Vagina (tissue), 2 donors: Measurements from ENCODE around the gene WASF1.

Experiments used
- CTCF ChIP-seq, 3 experiments: fragments of 450-650 bp in 2 of 3; fragments of 200-600 bp in 1 of 3; sonication (generic) in 1 of 3; IDR thresholded peaks; one replicate each; pipeline ENCODE4 v1.5.1; 2017 to 2019; ENCODE audit warnings: antibody characterized with exemption in 3 of 3, mild to moderate bottlenecking in 2 of 3, moderate library complexity in 2 of 3
- POLR2A ChIP-seq, 2 donors: fragments of 450-650 bp; IDR thresholded peaks; one replicate each; pipeline ENCODE4 v1.6.1; 2017; ENCODE audit warnings: antibody characterized with exemption in 2 of 2, mild to moderate bottlenecking in 2 of 2, moderate library complexity in 2 of 2

- TF ChIP-seq CTCF (IDR thresholded peaks at IDR 0.05) (no peak), POLR2A (IDR thresholded peaks at IDR 0.05) (no peak)
Observed at GRCh38 chr6:110097443-110097842, 82.0 kb downstream of the WASF1 start.
